H1 (cell line): ENCODE data around the gene PNLIPRP1. TPM values are rescaled to one million over a fixed set of nuclear protein-coding genes. Genes with fewer than 3 reads are reported as not detected.

Source experiments
- CREB1 ChIP-seq: IDR thresholded peaks from 2 replicates; pipeline ENCODE4 v1.6.1; 2012; ENCODE audit warnings: inconsistent platforms
- EGR1 ChIP-seq: IDR thresholded peaks from 2 replicates; pipeline ENCODE4 v1.6.1; 2011; ENCODE audit warnings: low read depth, low read length, borderline replicate concordance
- KDM4A ChIP-seq: IDR thresholded peaks from one replicate; pipeline ENCODE4 v1.7.1; 2012; ENCODE audit warnings: low read depth, mild to moderate bottlenecking, moderate library complexity, low read length, inconsistent platforms; ENCODE audit not compliant: severe bottlenecking
- polyA plus RNA-seq, 7 experiments: library from polyadenylated mRNA; depleted of rRNA in 3 of 7; stranded (reverse) in 5 of 7; unstranded in 2 of 7; fragments of >200 nt in 5 of 7; fragments of 200-250 nt in 2 of 7; gene quantifications; 1 replicate in 5 of 7; 2 replicates in 1 of 7; 4 replicates in 1 of 7; pipeline versions ENCODE4 v1.2.1 to v1.2.3, GENCODE V29; 2011 to 2013; ENCODE audit warnings: missing spikeins in 2 of 7, mixed read lengths in 2 of 7
- total RNA-seq: library from RNA; stranded (reverse); fragmentation: NEBNext Ultra II Directional; extraction: Animal tissue kit (Norgen Biotek cat#: 25700); gene quantifications from 2 replicates; pipeline ENCODE4 v1.2.1, GENCODE V29; 2021
- TF ChIP-seq, protein P1 (sequence below), 3 experiments: IDR thresholded peaks; 1 replicate in 2 of 3; 2 replicates in 1 of 3; pipeline versions ENCODE4 v1.5.1 to v1.6.1; 2011; ENCODE audit warnings: low read length in 3 of 3, mild to moderate bottlenecking in 3 of 3, inconsistent platforms in 2 of 3, low read depth in 1 of 3, moderate library complexity in 1 of 3; ENCODE audit not compliant: insufficient read depth in 1 of 3; ENCODE audit errors: control extremely low read depth in 1 of 3
- TF ChIP-seq, protein P2 (sequence below): IDR thresholded peaks from 2 replicates; pipeline ENCODE4 v1.6.1; 2012; ENCODE audit warnings: low read length, inconsistent platforms

Gene PNLIPRP1
- total and polyA plus RNA-seq, 2 of the 8 experiments (the other 6 are each of a cell fraction or from before 2014, with no cell fraction given): not detected

DNA sequence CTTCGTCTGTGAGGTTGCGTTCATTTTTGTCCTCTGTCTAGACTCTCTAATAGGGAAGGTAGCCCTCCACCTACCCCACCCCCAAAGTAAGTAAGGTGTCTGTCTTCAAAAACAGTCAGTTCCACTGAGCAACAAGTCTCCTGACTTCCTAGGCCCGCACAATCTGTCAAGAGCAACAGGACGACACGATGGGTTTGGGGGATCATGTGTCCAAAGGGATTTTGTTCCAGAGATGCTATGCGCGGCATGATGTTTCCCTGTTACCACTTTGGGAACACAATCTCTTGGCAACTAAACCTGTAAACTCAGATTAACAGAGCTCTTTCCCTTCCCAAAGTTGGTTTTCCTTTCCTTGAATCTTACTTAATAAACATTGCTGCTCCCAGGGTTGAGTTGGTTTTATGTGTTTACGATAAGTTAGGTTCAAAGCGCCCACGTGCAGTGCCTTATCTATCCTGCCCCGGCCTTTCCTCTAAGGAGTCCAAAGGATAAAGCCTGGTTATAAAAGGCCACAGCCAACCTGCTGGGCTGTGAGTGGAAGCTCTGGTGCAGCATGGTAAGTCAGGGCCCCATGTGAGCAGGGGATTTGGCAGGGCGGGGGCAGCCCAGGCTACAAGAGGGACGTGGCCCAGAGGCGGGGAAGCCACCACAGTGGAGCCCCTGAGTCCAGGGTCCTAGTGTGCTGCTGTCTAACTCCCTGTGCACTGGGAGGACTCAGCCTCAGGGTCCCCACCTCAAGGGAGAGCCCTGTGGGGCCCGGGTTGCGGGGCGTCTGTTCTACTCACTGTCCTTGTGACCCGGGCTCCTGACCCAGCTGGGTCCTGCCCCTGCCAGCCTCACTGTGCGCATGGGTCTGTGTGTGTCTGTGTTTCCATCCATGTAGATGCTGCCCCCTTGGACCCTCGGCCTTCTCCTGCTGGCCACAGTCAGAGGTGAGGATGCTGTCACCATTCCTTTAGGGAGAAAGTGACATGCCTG lies 30.0 kb downstream of the PNLIPRP1 start, which contains the start of gene PNLIPRP2 (continued):
- TF ChIP-seq, protein P1, sequence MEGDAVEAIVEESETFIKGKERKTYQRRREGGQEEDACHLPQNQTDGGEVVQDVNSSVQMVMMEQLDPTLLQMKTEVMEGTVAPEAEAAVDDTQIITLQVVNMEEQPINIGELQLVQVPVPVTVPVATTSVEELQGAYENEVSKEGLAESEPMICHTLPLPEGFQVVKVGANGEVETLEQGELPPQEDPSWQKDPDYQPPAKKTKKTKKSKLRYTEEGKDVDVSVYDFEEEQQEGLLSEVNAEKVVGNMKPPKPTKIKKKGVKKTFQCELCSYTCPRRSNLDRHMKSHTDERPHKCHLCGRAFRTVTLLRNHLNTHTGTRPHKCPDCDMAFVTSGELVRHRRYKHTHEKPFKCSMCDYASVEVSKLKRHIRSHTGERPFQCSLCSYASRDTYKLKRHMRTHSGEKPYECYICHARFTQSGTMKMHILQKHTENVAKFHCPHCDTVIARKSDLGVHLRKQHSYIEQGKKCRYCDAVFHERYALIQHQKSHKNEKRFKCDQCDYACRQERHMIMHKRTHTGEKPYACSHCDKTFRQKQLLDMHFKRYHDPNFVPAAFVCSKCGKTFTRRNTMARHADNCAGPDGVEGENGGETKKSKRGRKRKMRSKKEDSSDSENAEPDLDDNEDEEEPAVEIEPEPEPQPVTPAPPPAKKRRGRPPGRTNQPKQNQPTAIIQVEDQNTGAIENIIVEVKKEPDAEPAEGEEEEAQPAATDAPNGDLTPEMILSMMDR (IDR thresholded peaks at IDR 0.05; ENCODE audit: control extremely low read depth in 1 of 3, insufficient read depth in 1 of 3, low read depth in 1 of 3, low read length in 3 of 3): no peak
- TF ChIP-seq KDM4A (no peak), EGR1 (no peak), CREB1 (no peak)
- TF ChIP-seq, protein P2, sequence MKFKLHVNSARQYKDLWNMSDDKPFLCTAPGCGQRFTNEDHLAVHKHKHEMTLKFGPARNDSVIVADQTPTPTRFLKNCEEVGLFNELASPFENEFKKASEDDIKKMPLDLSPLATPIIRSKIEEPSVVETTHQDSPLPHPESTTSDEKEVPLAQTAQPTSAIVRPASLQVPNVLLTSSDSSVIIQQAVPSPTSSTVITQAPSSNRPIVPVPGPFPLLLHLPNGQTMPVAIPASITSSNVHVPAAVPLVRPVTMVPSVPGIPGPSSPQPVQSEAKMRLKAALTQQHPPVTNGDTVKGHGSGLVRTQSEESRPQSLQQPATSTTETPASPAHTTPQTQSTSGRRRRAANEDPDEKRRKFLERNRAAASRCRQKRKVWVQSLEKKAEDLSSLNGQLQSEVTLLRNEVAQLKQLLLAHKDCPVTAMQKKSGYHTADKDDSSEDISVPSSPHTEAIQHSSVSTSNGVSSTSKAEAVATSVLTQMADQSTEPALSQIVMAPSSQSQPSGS: no peak
- TF ChIP-seq, all 59 proteins: peak for 0
